ENCODE measurements around the gene LYPLA2. TPM values are rescaled to one million over a fixed set of nuclear protein-coding genes. Genes with fewer than 3 reads are reported as not detected.

LYPLA2 gene
- total RNA-seq, 2 experiments from 2014 or later = 76.1 to 80.8 TPM

GRCh38 chr1:23805025-23805424, 14.1 kb downstream of the LYPLA2 start:
- ChIA-PET CTCF (no interaction called here), POLR2A (interaction anchor here (1.1 kb wide), 1 partner anchor 27 kb away, joined by 4 read pairs; the partner anchor contains the start of gene PITHD1)
- Mint-ChIP-seq H3K27me3 (no peaks in the 10 kb centered on the region), H3K4me1 (peaks cover 21% of the 10 kb centered on the region), H3K27ac (no peak overlapping the region), H3K36me3 (ENCODE audit: low read depth) (peaks cover 6% of the 10 kb centered on the region), H3K9me3 (no peaks in the 10 kb centered on the region), H3K4me3 (no peak overlapping the region)
- no peak for DNase-seq

GRCh38 chr1:23806280-23806679, 15.3 kb downstream of the LYPLA2 start:
- no peaks in the 10 kb centered on the region for H3K9me3 Mint-ChIP-seq
- POLR2A ChIA-PET = interaction anchor here (0.9 to 2.7 kb wide), 3 partner anchors 7 to 28 kb away, joined by 3 to 10 read pairs (median 4); partner anchors contain the start of genes HMGCL and PITHD1

DNA sequence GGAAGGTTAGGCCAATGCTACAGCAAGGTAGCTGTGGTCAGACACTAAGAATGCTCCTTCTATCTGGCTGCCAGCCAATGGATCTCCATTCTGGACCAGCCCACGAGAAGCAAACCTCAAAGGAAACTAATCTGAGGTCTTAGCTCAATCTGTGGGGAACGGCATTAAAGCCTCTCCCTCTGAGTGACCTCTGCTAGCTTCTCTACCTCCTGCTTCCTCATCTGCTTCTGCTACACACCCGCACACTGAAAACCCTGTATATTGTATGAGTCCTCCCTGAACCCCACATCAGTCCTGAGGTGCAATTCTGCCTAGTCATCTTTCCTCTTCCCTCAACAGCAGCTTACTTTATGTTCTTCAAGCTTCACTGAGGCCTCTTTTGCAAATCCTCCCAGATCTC, 16.5 kb downstream of the LYPLA2 start:
- Mint-ChIP-seq H3K27me3 (no peaks in the 10 kb centered on the region), H3K4me1 (peaks cover 18% of the 10 kb centered on the region), H3K9me3 (no peaks in the 10 kb centered on the region), H3K4me3 (no peak overlapping the region), H3K36me3 (ENCODE audit: low read depth) (peaks cover 16% of the 10 kb centered on the region), H3K27ac (no peak overlapping the region)
- ChIA-PET CTCF (interaction anchor here (0.5 to 2.3 kb wide), 11 partner anchors 9 to 435 kb away, joined by 3 to 9 read pairs (median 4); partner anchors contain the start of gene HMGCL), POLR2A (interaction anchor here (0.8 to 2.7 kb wide), 6 partner anchors 9 to 151 kb away, joined by 3 to 10 read pairs (median 3); partner anchors contain the start of genes HMGCL and PITHD1)
- no peak for DNase-seq

More at GRCh38 chr1:23806280-23806679, 15.3 kb downstream of the LYPLA2 start:
- Mint-ChIP-seq H3K27ac (no peak overlapping the region), H3K36me3 (ENCODE audit: low read depth) (peaks cover 11% of the 10 kb centered on the region), H3K27me3 (no peaks in the 10 kb centered on the region), H3K4me3 (no peak overlapping the region), H3K4me1 (peaks cover 21% of the 10 kb centered on the region)
- CTCF ChIA-PET = interaction anchor here (1.3 to 1.5 kb wide), 3 partner anchors 16 to 31 kb away, joined by 4 read pairs; no protein-coding TSS in a partner anchor
- DNase-seq = no peak

DNA sequence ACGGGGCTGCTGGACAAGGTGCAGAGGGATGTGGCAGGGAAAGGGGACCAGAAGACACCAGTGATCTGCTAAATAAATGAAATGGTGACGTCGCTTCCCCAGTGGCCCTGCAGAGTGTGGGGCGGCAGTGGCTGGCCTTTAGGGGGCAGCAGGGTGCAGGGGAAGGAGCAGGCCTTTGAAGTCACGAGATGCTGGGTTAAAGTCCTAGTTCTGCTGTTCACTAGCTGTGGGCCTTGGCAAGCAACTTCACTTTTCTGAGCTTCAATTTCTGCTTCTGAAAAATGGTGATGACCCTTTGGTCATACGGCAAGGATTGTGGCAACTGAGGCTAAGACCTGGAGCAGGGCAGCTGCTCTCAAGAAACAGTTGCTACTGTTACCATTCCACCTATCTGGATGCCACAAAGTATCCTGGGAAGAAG, 18.8 kb downstream of the LYPLA2 start:
- POLR2A ChIA-PET = interaction anchor here (0.5 to 3.6 kb wide), 6 partner anchors 8 to 697 kb away, joined by 3 to 26 read pairs (median 6); partner anchors contain the start of genes GALE, HMGCL, LYPLA2 and PITHD1

DNA sequence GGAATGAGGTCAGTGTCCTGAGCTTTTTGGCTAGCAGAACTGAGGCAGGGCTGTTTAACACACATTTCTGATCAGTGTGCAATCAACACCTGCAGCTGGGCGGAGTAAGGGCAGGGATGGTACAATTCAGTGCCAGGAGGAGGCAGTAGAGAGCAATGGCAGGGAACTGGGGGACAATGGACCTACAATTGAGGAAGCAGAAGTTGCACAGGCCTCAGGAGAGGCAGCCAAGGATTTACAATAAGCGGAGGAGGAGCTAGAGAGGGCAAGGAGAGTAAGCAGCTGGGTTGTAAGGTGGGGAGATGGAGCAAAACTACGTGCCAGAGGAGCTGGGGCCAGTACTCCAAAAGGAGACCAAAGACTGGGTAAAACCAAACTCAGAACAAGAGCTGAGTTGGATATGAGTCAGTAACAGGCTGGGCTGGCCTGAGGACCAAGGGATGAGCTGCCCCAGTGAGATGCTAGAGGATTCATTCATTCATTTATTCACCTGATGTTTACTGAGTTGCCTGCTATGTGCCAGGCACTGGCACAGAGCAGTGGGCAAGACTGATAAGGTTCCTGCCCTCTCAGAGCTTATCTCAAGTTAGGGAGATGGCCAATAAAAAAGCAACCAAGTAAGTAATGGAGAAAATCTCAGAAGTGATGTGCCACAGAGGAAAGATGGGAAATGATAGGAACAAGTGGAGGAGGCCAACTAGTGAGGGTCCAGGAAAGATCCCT, 20.0 kb downstream of the LYPLA2 start:
- H3K4me3 Mint-ChIP-seq = no peak overlapping the region
- CTCF ChIA-PET = interaction anchor here (0.5 to 4.1 kb wide), 31 partner anchors 8 to 307 kb away, joined by 3 to 65 read pairs (median 5); partner anchors contain the start of genes CNR2, FUCA1, GALE and HMGCL
- POLR2A ChIA-PET = interaction anchor here (0.7 to 3.6 kb wide), 9 partner anchors 10 to 149 kb away, joined by 3 to 26 read pairs (median 4); partner anchors contain the start of genes FUCA1, GALE, HMGCL and LYPLA2
- no peaks in the 10 kb centered on the region for H3K9me3 Mint-ChIP-seq
- peaks cover 16% of the 10 kb centered on the region for H3K36me3 Mint-ChIP-seq (ENCODE audit: low read depth)
- peaks cover 16% of the 10 kb centered on the region for H3K4me1 Mint-ChIP-seq
- no peaks in the 10 kb centered on the region for H3K27me3 Mint-ChIP-seq
- peak; percentile 61 for DNase-seq
- H3K27ac Mint-ChIP-seq = no peak overlapping the region

More for the DNA sequence above, 18.8 kb downstream of the LYPLA2 start:
- H3K27ac Mint-ChIP-seq = peak overlapping the region; percentile 28
- no peak overlapping the region for H3K4me3 Mint-ChIP-seq
- H3K9me3 Mint-ChIP-seq = no peaks in the 10 kb centered on the region
- peak; percentile 86 for DNase-seq
- peaks cover 16% of the 10 kb centered on the region for H3K4me1 Mint-ChIP-seq
- H3K36me3 Mint-ChIP-seq (ENCODE audit: low read depth) = peaks cover 22% of the 10 kb centered on the region
- H3K27me3 Mint-ChIP-seq = no peaks in the 10 kb centered on the region
- CTCF ChIA-PET = interaction anchor here (0.6 to 4.1 kb wide), 28 partner anchors 9 to 308 kb away, joined by 3 to 65 read pairs (median 5); partner anchors contain the start of genes CNR2, FUCA1, GALE and HMGCL

- Mint-ChIP-seq H3K4me3 (no peak overlapping the region), H3K27me3 (no peaks in the 10 kb centered on the region), H3K9me3 (no peaks in the 10 kb centered on the region), H3K36me3 (ENCODE audit: low read depth) (peaks cover 31% of the 10 kb centered on the region), H3K4me1 (peaks cover 9% of the 10 kb centered on the region), H3K27ac (no peak overlapping the region)
- ChIA-PET CTCF (interaction anchor here (0.8 to 1.8 kb wide), 3 partner anchors 16 to 102 kb away, joined by 3 to 4 read pairs (median 3); no protein-coding TSS in a partner anchor), POLR2A (interaction anchor here (1.2 kb wide), 1 partner anchor 13 kb away, joined by 4 read pairs; the partner anchor contains the start of gene GALE)
- DNase-seq = no peak
Observed at GRCh38 chr1:23814016-23814415, 23.1 kb downstream of the LYPLA2 start.

DNA sequence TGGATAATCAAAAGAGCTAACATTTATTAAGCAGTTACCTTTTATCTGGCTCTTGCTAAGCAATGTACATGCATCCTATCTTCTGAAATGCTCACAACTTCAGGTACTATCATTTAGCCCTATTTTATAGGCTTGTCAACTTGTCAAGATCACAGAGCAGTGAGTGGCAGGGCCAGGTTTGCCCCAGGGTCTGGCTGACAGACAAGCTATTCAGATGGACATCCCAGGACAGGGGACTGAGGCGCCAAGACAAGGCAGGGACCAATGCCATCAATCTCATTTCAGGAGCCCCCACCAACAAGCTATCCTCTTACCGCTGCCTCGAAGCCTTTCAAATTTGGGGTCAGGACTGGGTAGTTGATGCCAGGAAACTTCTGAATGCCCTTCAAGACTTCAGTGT, 25.4 kb downstream of the LYPLA2 start:
- no peak overlapping the region for H3K4me3 Mint-ChIP-seq
- ChIA-PET CTCF (interaction anchor here (0.8 to 1.7 kb wide), 3 partner anchors 9 to 627 kb away, joined by 3 to 6 read pairs (median 3); no protein-coding TSS in a partner anchor), POLR2A (interaction anchor here (1.4 kb wide), 1 partner anchor 9 kb away, joined by 7 read pairs; the partner anchor contains the start of gene HMGCL)
- DNase-seq = no peak
- no peaks in the 10 kb centered on the region for H3K27me3 Mint-ChIP-seq
- no peaks in the 10 kb centered on the region for H3K4me1 Mint-ChIP-seq
- H3K9me3 Mint-ChIP-seq = no peaks in the 10 kb centered on the region
- H3K27ac Mint-ChIP-seq = no peak overlapping the region
- H3K36me3 Mint-ChIP-seq (ENCODE audit: low read depth) = peaks cover 25% of the 10 kb centered on the region

GRCh38 chr1:23816906-23817305, 26.0 kb downstream of the LYPLA2 start:
- no peak for DNase-seq
- Mint-ChIP-seq H3K27ac (no peak overlapping the region), H3K9me3 (no peaks in the 10 kb centered on the region), H3K27me3 (no peaks in the 10 kb centered on the region), H3K36me3 (ENCODE audit: low read depth) (peaks cover 20% of the 10 kb centered on the region), H3K4me3 (no peak overlapping the region), H3K4me1 (no peaks in the 10 kb centered on the region)
- CTCF ChIA-PET = interaction anchor here (1.3 to 1.7 kb wide), 2 partner anchors 10 to 45 kb away, joined by 3 to 6 read pairs; no protein-coding TSS in a partner anchor
- POLR2A ChIA-PET = no interaction called here

GRCh38 chr1:23817633-23818032, 26.7 kb downstream of the LYPLA2 start:
- no peak overlapping the region for H3K4me3 Mint-ChIP-seq
- ChIA-PET POLR2A (interaction anchor here (0.8 kb wide), 1 partner anchor 16 kb away, joined by 4 read pairs; no protein-coding TSS in a partner anchor), CTCF (interaction anchor here (1.4 kb wide), 1 partner anchor 99 kb away, joined by 5 read pairs; no protein-coding TSS in a partner anchor)
- H3K4me1 Mint-ChIP-seq = no peaks in the 10 kb centered on the region
- H3K27ac Mint-ChIP-seq = no peak overlapping the region
- no peaks in the 10 kb centered on the region for H3K27me3 Mint-ChIP-seq
- H3K9me3 Mint-ChIP-seq = no peaks in the 10 kb centered on the region
- H3K36me3 Mint-ChIP-seq (ENCODE audit: low read depth) = peaks cover 20% of the 10 kb centered on the region
- DNase-seq = no peak

- H3K27ac Mint-ChIP-seq = no peak overlapping the region
- DNase-seq = no peak
- CTCF ChIA-PET = interaction anchor here (0.9 to 7.1 kb wide), 5 partner anchors 13 to 93 kb away, joined by 3 to 65 read pairs (median 4); no protein-coding TSS in a partner anchor
- H3K36me3 Mint-ChIP-seq (ENCODE audit: low read depth) = peaks cover 2% of the 10 kb centered on the region
- H3K9me3 Mint-ChIP-seq = no peaks in the 10 kb centered on the region
- H3K4me1 Mint-ChIP-seq = peaks cover 25% of the 10 kb centered on the region
- peak overlapping the region; percentile 94 for H3K4me3 Mint-ChIP-seq
- H3K27me3 Mint-ChIP-seq = no peaks in the 10 kb centered on the region
- POLR2A ChIA-PET = interaction anchor here (2.1 to 2.5 kb wide), 3 partner anchors 13 to 23 kb away, joined by 10 to 34 read pairs (median 26); partner anchors contain the start of gene GALE
Observed at GRCh38 chr1:23823767-23824166, 32.8 kb downstream of the LYPLA2 start.

GRCh38 chr1:23824711-23825075, 33.7 kb downstream of the LYPLA2 start:
- peak overlapping the region; percentile 87 for H3K27ac Mint-ChIP-seq
- DNase-seq = no peak
- peaks cover 25% of the 10 kb centered on the region for H3K4me1 Mint-ChIP-seq
- ChIA-PET CTCF (interaction anchor here (0.7 to 7.1 kb wide), 9 partner anchors 14 to 133 kb away, joined by 3 to 65 read pairs (median 4); partner anchors contain the start of genes ELOA, FUCA1 and RPL11), POLR2A (interaction anchor here (0.6 to 2.8 kb wide), 14 partner anchors 9 to 146 kb away, joined by 3 to 34 read pairs (median 4); partner anchors contain the start of genes FUCA1, GALE, PITHD1 and PNRC2)
- H3K4me3 Mint-ChIP-seq = peak overlapping the region; percentile 94
- H3K36me3 Mint-ChIP-seq (ENCODE audit: low read depth) = peaks cover 2% of the 10 kb centered on the region
- no peaks in the 10 kb centered on the region for H3K9me3 Mint-ChIP-seq
- H3K27me3 Mint-ChIP-seq = no peaks in the 10 kb centered on the region

- peak; percentile 91 for DNase-seq
- CTCF ChIA-PET = interaction anchor here (0.7 to 7.1 kb wide), 9 partner anchors 14 to 185 kb away, joined by 3 to 65 read pairs (median 4); partner anchors contain the start of genes ELOA, FUCA1 and RPL11
- Mint-ChIP-seq H3K36me3 (ENCODE audit: low read depth) (peaks cover 2% of the 10 kb centered on the region), H3K27ac (peak within 1 kb of the TSS; percentile 87), H3K27me3 (no peaks in the 10 kb centered on the region), H3K4me3 (peak within 1 kb of the TSS; percentile 94), H3K4me1 (peaks cover 25% of the 10 kb centered on the region), H3K9me3 (no peaks in the 10 kb centered on the region)
- POLR2A ChIA-PET = interaction anchor here (0.6 to 2.8 kb wide), 22 partner anchors 9 to 296 kb away, joined by 3 to 34 read pairs (median 4); partner anchors contain the start of genes FUCA1, GALE, PITHD1 and PNRC2
Observed at GRCh38 chr1:23825076-23825761, 34.3 kb downstream of the LYPLA2 start, which contains the start of gene HMGCL. Gene HMGCL, minus strand, starts transcription at chr1:23825429. Its CDS starts 14 bp downstream, at chr1:23825415.

Data from activated CD4-positive, alpha-beta memory T cell treated with anti-CD3 and anti-CD28 coated beads, Interleukin-2, amount 10 ng/mL, durations not matched to agents 7 days and 5 days (primary cell).